ENCODE data around the gene MOGAT2. TPM values are rescaled to one million over a fixed set of nuclear protein-coding genes. Genes with fewer than 3 reads are reported as not detected.
A peak's percentile ranks its signal among the peaks of the same experiment; 100 is the strongest.

Gene MOGAT2
- total and polyA plus RNA-seq, 2 of the 4 experiments (the other 2 are of a cell fraction), result not detected

DNA sequence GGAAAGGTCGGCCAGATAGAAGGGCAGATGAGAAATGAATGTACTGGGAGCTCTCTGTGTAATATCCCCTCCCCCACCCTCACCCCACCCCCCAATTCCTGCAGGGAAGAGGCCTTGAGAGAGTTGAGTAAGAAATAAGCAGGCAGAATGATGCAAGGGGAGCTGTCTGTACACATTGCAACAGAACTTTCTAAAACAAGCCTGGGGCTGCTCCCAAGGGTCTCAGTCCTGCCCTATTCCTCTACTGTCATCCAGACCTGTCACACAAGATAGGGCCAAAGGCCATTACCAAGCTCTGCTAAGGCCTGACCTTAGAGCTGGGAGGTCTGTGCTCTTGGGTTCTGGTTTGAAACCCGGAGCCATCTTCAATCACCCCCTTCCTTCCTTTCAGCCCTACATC lies 45.2 kb downstream of the MOGAT2 start:
- Histone ChIP-seq H4K91ac (ENCODE audit: insufficient read depth, low read depth, low read length) (peak overlapping the region; percentile 1; the same call in 1 of the 2 replicates), H4K20me1 (ENCODE audit: insufficient read depth, low read length) (no peaks in the 10 kb centered on the region), H3K9me1 (ENCODE audit: insufficient read depth, low read length) (no peaks in the 10 kb centered on the region; the same call in 1 of the 2 replicates), H3K4me2 (ENCODE audit: low read depth, low read length) (peak overlapping the region; percentile 83), H3K9me3 (ENCODE audit: control insufficient read depth, insufficient read depth, low read length) (no peaks in the 10 kb centered on the region), H2AFZ (replicated peaks; ENCODE audit: low read length, poor library complexity) (no peak overlapping the region), H3K4ac (ENCODE audit: low read depth, low read length) (peak overlapping the region; percentile 48; the same call in 1 of the 2 replicates), H3K79me1 (ENCODE audit: low read depth in 1 of 2, low read length in 2 of 2) (no peaks in the 10 kb centered on the region), H2BK120ac (ENCODE audit: low read depth, low read length) (peak overlapping the region; percentile 50; the same call in 1 of the 2 replicates), H3K56ac (ENCODE audit: extremely low read depth, insufficient read depth, low read length) (no peak overlapping the region), H3K36me3 (ENCODE audit: control insufficient read depth, insufficient read depth, low read length) (no peaks in the 10 kb centered on the region), H4K8ac (ENCODE audit: low read depth in 2 of 2, low read length in 2 of 2) (0 out of 4 replicates have a peak overlapping the region, but pooled peaks of 1 of the 2 experiments have one; percentile 12), H3K18ac (ENCODE audit: low read depth, low read length) (peak overlapping the region; percentile 90), H4K5ac (ENCODE audit: low read depth, low read length) (peak overlapping the region; percentile 70), H3K27ac (ENCODE audit: insufficient read depth, low read length) (peak overlapping the region; percentile 69; the same call in 1 of the 2 replicates), H2BK20ac (ENCODE audit: low read depth, low read length) (no peak overlapping the region; the same call in 1 of the 2 replicates), H3K14ac (replicated peaks; ENCODE audit: low read depth, low read length) (no peak overlapping the region), H3K27me3 (ENCODE audit: control insufficient read depth, insufficient read depth, low read length) (peaks cover 16% of the 10 kb centered on the region; the same call in 1 of the 2 replicates), H3K4me1 (ENCODE audit: control insufficient read depth, insufficient read depth, low read length) (peaks cover 4% of the 10 kb centered on the region), H3K4me3 (ENCODE audit: insufficient read depth, low read depth, low read length) (no peak overlapping the region), H2BK15ac (ENCODE audit: low read depth, low read length) (no peak overlapping the region), H2AK9ac (replicated peaks; ENCODE audit: low read depth, low read length, poor library complexity) (no peak overlapping the region), H3K9ac (ENCODE audit: low read depth, low read length) (peak overlapping the region; percentile 48; the same call in 1 of the 2 replicates), H3K23ac (ENCODE audit: low read depth, low read length) (no peak overlapping the region), H2AK5ac (ENCODE audit: low read depth, low read length) (no peak overlapping the region), H2BK5ac (ENCODE audit: low read depth, low read length, poor library complexity, severe bottlenecking) (peak overlapping the region; percentile 24)
- CTCF ChIA-PET, result no interaction called here
- no peak for TF ChIP-seq SMC3 (IDR thresholded peaks at IDR 0.05; ENCODE audit: low read depth, low read length)
- peak; percentile 81 for TF ChIP-seq CEBPB (IDR thresholded peaks at IDR 0.05; ENCODE audit: low read depth, low read length)
- no TSS peak for BruUV-seq (replicated peaks)
- intact Hi-C loops (cut with micrococcal nuclease), result no loop called here
- DNase-seq (peak; percentile 54), ATAC-seq (ENCODE audit: low read depth) (peak; percentile 52)
- no CpG with 5 or more reads among the region's 2 CpGs for WGBS, 2 experiments (ENCODE audit: extremely low coverage in 2 of 2, insufficient read length in 1 of 2)
- in situ Hi-C loops (cut with MboI; ENCODE audit: low sequenced_read_pairs), result no loop called here
- POLR2A ChIA-PET (ENCODE audit: unreplicated experiment), result no interaction called here
- dilution Hi-C loops (cut with HindIII; ENCODE audit: low sequenced_read_pairs, unreplicated experiment), result no loop called here
